Measurements from ENCODE around the gene CRADD.

GRCh38 chr12:93833946-93834345, 156.8 kb downstream of the CRADD start:
- TF ChIP-seq CTCF (IDR thresholded peaks at IDR 0.05) (no peak), POLR2AphosphoS5 (IDR thresholded peaks at IDR 0.05) (no peak), POLR2A (IDR thresholded peaks at IDR 0.05) (no peak)
